Tibial nerve (tissue), 4 donors: ENCODE measurements around the gene KLRF1. TPM values are rescaled to one million over a fixed set of nuclear protein-coding genes. Genes with fewer than 3 reads are reported as not detected.

Experiments used
- DNase-seq, 2 donors: peaks; one replicate each; pipeline ENCODE4 v3.0.0-alpha.2; 2019; ENCODE audit warnings: low spot score in 2 of 2
- H3K27ac ChIP-seq, 4 donors: fragments of 200-600 bp; sonication (generic) in 3 of 4; one replicate each; pipeline ENCODE4 v1.5.1; 2017 to 2019; ENCODE audit warnings: mild to moderate bottlenecking in 1 of 4
- H3K27me3 ChIP-seq, 2 donors: fragments of 200-600 bp; sonication (generic) in 1 of 2; one replicate each; pipeline versions ENCODE4 v1.5.1 to v1.6.0; 2017 to 2019
- H3K36me3 ChIP-seq, 3 donors: fragments of 200-600 bp; sonication (generic); one replicate each; pipeline ENCODE4 v1.5.1; 2018 to 2019
- H3K4me1 ChIP-seq, 4 donors: fragments of 200-600 bp; sonication (generic) in 3 of 4; one replicate each; pipeline ENCODE4 v1.5.1; 2017 to 2019
- H3K4me3 ChIP-seq, 4 donors: fragments of 200-600 bp; sonication (generic) in 3 of 4; one replicate each; pipeline ENCODE4 v1.5.1; 2017 to 2019; ENCODE audit warnings: mild to moderate bottlenecking in 1 of 4, moderate library complexity in 1 of 4
- H3K9me3 ChIP-seq, 4 donors: fragments of 200-600 bp; sonication (generic) in 3 of 4; one replicate each; pipeline ENCODE4 v1.5.1; 2017 to 2019
- CTCF ChIP-seq, 5 experiments: fragments of 200-600 bp in 3 of 5; fragments of 450-650 bp in 2 of 5; sonication (generic) in 3 of 5; IDR thresholded peaks; one replicate each; pipeline ENCODE4 v1.5.1; 2016 to 2019; ENCODE audit warnings: antibody characterized with exemption in 5 of 5, mild to moderate bottlenecking in 3 of 5, moderate library complexity in 2 of 5
- EP300 ChIP-seq, 2 donors: sonication (generic); formaldehyde crosslinking; IDR thresholded peaks; one replicate each; pipeline ENCODE4 v1.6.1; 2017; ENCODE audit warnings: antibody characterized with exemption in 2 of 2, mild to moderate bottlenecking in 1 of 2
- POLR2A ChIP-seq, 2 donors: fragments of 450-650 bp; IDR thresholded peaks; one replicate each; pipeline ENCODE4 v1.6.1; 2017; ENCODE audit warnings: antibody characterized with exemption in 2 of 2, mild to moderate bottlenecking in 2 of 2, moderate library complexity in 2 of 2
- WGBS, 2 donors: methylation state at CpG; one replicate each; pipeline ENCODE4 v1.1.5; 2018; 5-methylcytosine and 5-hydroxymethylcytosine counted together
- total RNA-seq, 4 donors: library from RNA; depleted of rRNA; stranded (reverse); fragments of >200 nt; gene quantifications; one replicate each; pipeline ENCODE4 v1.1.0, GENCODE V29; 2016

KLRF1 gene
- total RNA-seq = 1 to 10 TPM in 1 of 4 donors, under 1 TPM in 1, not detected in 2; 0.78 to 1.7 TPM

- 93 to 95% methylated on average over 3 of the region's 3 CpGs for WGBS, 2 donors
- H3K27me3 ChIP-seq = no peaks in the 10 kb centered on the region
- H3K4me1 ChIP-seq = no peaks in the 10 kb centered on the region
- TF ChIP-seq CTCF (IDR thresholded peaks at IDR 0.05) = no peak
- no peak for TF ChIP-seq EP300 (IDR thresholded peaks at IDR 0.05)
- TF ChIP-seq POLR2A (IDR thresholded peaks at IDR 0.05) = no peak
- no peak within 1 kb of the TSS for H3K4me3 ChIP-seq
- no peaks in the 10 kb centered on the region for H3K36me3 ChIP-seq
- H3K27ac ChIP-seq = no peak within 1 kb of the TSS
- no peaks in the 10 kb centered on the region for H3K9me3 ChIP-seq
- no peak for DNase-seq
These were observed at the start of gene KLRF1 for GRCh38 chr12:9827209-9827888. Gene KLRF1, plus strand, starts transcription at chr12:9827481. Its CDS starts 64 bp downstream, at chr12:9827545.

GRCh38 chr12:9779209-9779608 is 48.1 kb upstream of the KLRF1 start:
- Histone ChIP-seq H3K27me3 (no peaks in the 10 kb centered on the region), H3K4me3 (no peak overlapping the region), H3K27ac (no peak overlapping the region), H3K9me3 (no peaks in the 10 kb centered on the region), H3K4me1 (no peaks in the 10 kb centered on the region), H3K36me3 (no peaks in the 10 kb centered on the region)
- DNase-seq = no peak
- TF ChIP-seq CTCF (IDR thresholded peaks at IDR 0.05) (no peak), POLR2A (IDR thresholded peaks at IDR 0.05) (no peak), EP300 (IDR thresholded peaks at IDR 0.05) (no peak)
- 76 to 81% methylated on average over 4 of the region's 4 CpGs for WGBS, 2 donors

GRCh38 chr12:9781360-9781759 is 45.9 kb upstream of the KLRF1 start:
- no peak for TF ChIP-seq POLR2A (IDR thresholded peaks at IDR 0.05)
- TF ChIP-seq CTCF (IDR thresholded peaks at IDR 0.05) = no peak
- TF ChIP-seq EP300 (IDR thresholded peaks at IDR 0.05) = no peak
- WGBS, 2 donors = 74 to 86% methylated on average over 2 of the region's 2 CpGs

GRCh38 chr12:9782547-9783382 is 44.5 kb upstream of the KLRF1 start:
- no peak for DNase-seq
- no peaks in the 10 kb centered on the region for H3K27me3 ChIP-seq
- no peak for TF ChIP-seq POLR2A (IDR thresholded peaks at IDR 0.05)
- no peak for TF ChIP-seq CTCF (IDR thresholded peaks at IDR 0.05)
- TF ChIP-seq EP300 (IDR thresholded peaks at IDR 0.05) = no peak
- H3K36me3 ChIP-seq = no peaks in the 10 kb centered on the region
- no peak overlapping the region for H3K4me3 ChIP-seq
- WGBS, 2 donors = 69 to 70% methylated on average over 7 of the region's 7 CpGs
- H3K4me1 ChIP-seq = no peaks in the 10 kb centered on the region
- H3K9me3 ChIP-seq = no peaks in the 10 kb centered on the region
- no peak overlapping the region for H3K27ac ChIP-seq

More at GRCh38 chr12:9781360-9781759, 45.9 kb upstream of the KLRF1 start:
- H3K9me3 ChIP-seq = no peaks in the 10 kb centered on the region
- no peak overlapping the region for H3K27ac ChIP-seq
- no peaks in the 10 kb centered on the region for H3K27me3 ChIP-seq
- no peak for DNase-seq
- no peaks in the 10 kb centered on the region for H3K4me1 ChIP-seq
- H3K4me3 ChIP-seq = no peak overlapping the region
- H3K36me3 ChIP-seq = no peaks in the 10 kb centered on the region

GRCh38 chr12:9784326-9784725 is 43.0 kb upstream of the KLRF1 start:
- Histone ChIP-seq H3K9me3 (no peaks in the 10 kb centered on the region), H3K36me3 (no peaks in the 10 kb centered on the region), H3K4me3 (no peak overlapping the region), H3K27ac (no peak overlapping the region), H3K27me3 (no peaks in the 10 kb centered on the region), H3K4me1 (no peaks in the 10 kb centered on the region)
- TF ChIP-seq CTCF (IDR thresholded peaks at IDR 0.05) = no peak
- no peak for TF ChIP-seq EP300 (IDR thresholded peaks at IDR 0.05)
- no peak for TF ChIP-seq POLR2A (IDR thresholded peaks at IDR 0.05)
- 94 to 96% methylated on average over 2 of the region's 2 CpGs for WGBS, 2 donors
- DNase-seq = no peak
